Esophagus squamous epithelium (tissue), 5 donors: ENCODE results near the gene NAB1. TPM values are rescaled to one million over a fixed set of nuclear protein-coding genes. Genes with fewer than 3 reads are reported as not detected.
A peak's percentile ranks its signal among the peaks of the same experiment; 100 is the strongest.

ENCODE experiments used
- DNase-seq: peaks from one replicate; lab custom pipeline; 2025; lab: John Stamatoyannopoulos, UW
- H3K27ac ChIP-seq, 4 donors: fragments of 200-600 bp; sonication (generic); one replicate each; pipeline ENCODE4 v1.5.1; 2016 to 2019; ENCODE audit warnings: mild to moderate bottlenecking in 1 of 4
- H3K27me3 ChIP-seq, 4 donors: fragments of 200-600 bp; sonication (generic); 1 replicate in 3 of 4; 2 replicates in 1 of 4; pipeline versions ENCODE4 v1.5.1 to v1.6.0; 2017 to 2021; ENCODE audit warnings: antibody characterized with exemption in 1 of 4
- H3K36me3 ChIP-seq, 3 donors: fragments of 200-600 bp; sonication (generic); one replicate each; pipeline ENCODE4 v1.5.1; 2016 to 2019
- H3K4me1 ChIP-seq, 3 donors: fragments of 200-600 bp; sonication (generic); one replicate each; pipeline ENCODE4 v1.5.1; 2017 to 2019
- H3K4me3 ChIP-seq, 4 donors: fragments of 200-600 bp; sonication (generic); 1 replicate in 3 of 4; 2 replicates in 1 of 4; pipeline ENCODE4 v1.5.1; 2016 to 2019; ENCODE audit warnings: mild to moderate bottlenecking in 2 of 4, moderate library complexity in 1 of 4
- H3K9me3 ChIP-seq, 3 donors: fragments of 200-600 bp; sonication (generic); one replicate each; pipeline ENCODE4 v1.5.1; 2016 to 2019
- POLR2A ChIP-seq, 4 donors: fragments of 450-650 bp; IDR thresholded peaks; one replicate each; pipeline ENCODE4 v1.6.1; 2017; ENCODE audit warnings: antibody characterized with exemption in 4 of 4, mild to moderate bottlenecking in 4 of 4, moderate library complexity in 3 of 4
- WGBS, 2 donors: methylation state at CpG; one replicate each; pipeline ENCODE4 v1.1.5; 2018; 5-methylcytosine and 5-hydroxymethylcytosine counted together
- intact Hi-C: fragments of 100-400 bp; cut with DNase I; formaldehyde crosslinking; loops from one replicate; pipeline ENCODE4 v1.15.0; 2022
- total RNA-seq, 4 donors: library from RNA; depleted of rRNA; stranded (reverse); fragments of >200 nt; gene quantifications; one replicate each; pipeline ENCODE4 v1.1.0, GENCODE V29; 2016
- TF ChIP-seq, protein P1 (sequence below), 6 experiments: fragments of 450-650 bp in 4 of 6; fragments of 200-600 bp in 2 of 6; sonication (generic) in 2 of 6; IDR thresholded peaks; one replicate each; pipeline ENCODE4 v1.5.1; 2016 to 2019; ENCODE audit warnings: antibody characterized with exemption in 6 of 6, mild to moderate bottlenecking in 4 of 6, moderate library complexity in 4 of 6
- donor health status: DM: yes; HTN: yes; CAD: no.

NAB1 gene
- total RNA-seq, 4 donors from 2014 or later, result 36.7 to 69.8 (median 67.7) TPM

- Histone ChIP-seq H3K4me1 (peaks cover 0 to 86% (median 49%) of the 10 kb centered on the region in 3 donors), H3K27me3 (no peaks in the 10 kb centered on the region), H3K36me3 (peaks cover 0 to 15% (median 0%) of the 10 kb centered on the region in 3 donors), H3K4me3 (no peak overlapping the region), H3K9me3 (no peaks in the 10 kb centered on the region), H3K27ac (peak overlapping the region in 1 of 4 donors; percentile 18)
- no peak for DNase-seq
- TF ChIP-seq, protein P1, sequence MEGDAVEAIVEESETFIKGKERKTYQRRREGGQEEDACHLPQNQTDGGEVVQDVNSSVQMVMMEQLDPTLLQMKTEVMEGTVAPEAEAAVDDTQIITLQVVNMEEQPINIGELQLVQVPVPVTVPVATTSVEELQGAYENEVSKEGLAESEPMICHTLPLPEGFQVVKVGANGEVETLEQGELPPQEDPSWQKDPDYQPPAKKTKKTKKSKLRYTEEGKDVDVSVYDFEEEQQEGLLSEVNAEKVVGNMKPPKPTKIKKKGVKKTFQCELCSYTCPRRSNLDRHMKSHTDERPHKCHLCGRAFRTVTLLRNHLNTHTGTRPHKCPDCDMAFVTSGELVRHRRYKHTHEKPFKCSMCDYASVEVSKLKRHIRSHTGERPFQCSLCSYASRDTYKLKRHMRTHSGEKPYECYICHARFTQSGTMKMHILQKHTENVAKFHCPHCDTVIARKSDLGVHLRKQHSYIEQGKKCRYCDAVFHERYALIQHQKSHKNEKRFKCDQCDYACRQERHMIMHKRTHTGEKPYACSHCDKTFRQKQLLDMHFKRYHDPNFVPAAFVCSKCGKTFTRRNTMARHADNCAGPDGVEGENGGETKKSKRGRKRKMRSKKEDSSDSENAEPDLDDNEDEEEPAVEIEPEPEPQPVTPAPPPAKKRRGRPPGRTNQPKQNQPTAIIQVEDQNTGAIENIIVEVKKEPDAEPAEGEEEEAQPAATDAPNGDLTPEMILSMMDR (IDR thresholded peaks at IDR 0.05), result no peak
- TF ChIP-seq POLR2A (IDR thresholded peaks at IDR 0.05), result no peak
- intact Hi-C loops, result no loop called here
- WGBS, 2 donors, result 72 to 74% methylated on average over 3 of the region's 3 CpGs
These were observed 6.7 kb downstream of the NAB1 start for GRCh38 chr2:190655570-190655969.

GRCh38 chr2:190656301-190656700 is 7.4 kb downstream of the NAB1 start:
- intact Hi-C loops, result no loop called here
- H3K9me3 ChIP-seq, result no peaks in the 10 kb centered on the region
- DNase-seq, result no peak
- 48 to 53% methylated on average over 2 of the region's 2 CpGs for WGBS, 2 donors
- H3K36me3 ChIP-seq, result peaks cover 0 to 22% (median 0%) of the 10 kb centered on the region in 3 donors
- peaks cover 0 to 86% (median 42%) of the 10 kb centered on the region in 3 donors for H3K4me1 ChIP-seq
- H3K27ac ChIP-seq, result no peak overlapping the region
- no peaks in the 10 kb centered on the region for H3K27me3 ChIP-seq
- TF ChIP-seq, protein P1 (IDR thresholded peaks at IDR 0.05), result no peak
- no peak for TF ChIP-seq POLR2A (IDR thresholded peaks at IDR 0.05)
- no peak overlapping the region for H3K4me3 ChIP-seq

- H3K27ac ChIP-seq, result no peak overlapping the region
- no peaks in the 10 kb centered on the region for H3K9me3 ChIP-seq
- no peak for TF ChIP-seq POLR2A (IDR thresholded peaks at IDR 0.05)
- TF ChIP-seq, protein P1 (IDR thresholded peaks at IDR 0.05), result no peak
- intact Hi-C loops, result no loop called here
- DNase-seq, result no peak
- H3K27me3 ChIP-seq, result no peaks in the 10 kb centered on the region
- 66 to 74% methylated on average over 4 of the region's 4 CpGs for WGBS, 2 donors
- no peak overlapping the region for H3K4me3 ChIP-seq
- peaks cover 0 to 22% (median 0%) of the 10 kb centered on the region in 3 donors for H3K36me3 ChIP-seq
- peaks cover 0 to 86% (median 31%) of the 10 kb centered on the region in 3 donors for H3K4me1 ChIP-seq
These were observed 8.8 kb downstream of the NAB1 start for GRCh38 chr2:190657474-190658255.

- no peak overlapping the region for H3K4me3 ChIP-seq
- no peak for TF ChIP-seq POLR2A (IDR thresholded peaks at IDR 0.05)
- TF ChIP-seq, protein P1 (IDR thresholded peaks at IDR 0.05), result no peak
- H3K27me3 ChIP-seq, result no peaks in the 10 kb centered on the region
- H3K9me3 ChIP-seq, result no peaks in the 10 kb centered on the region
- H3K27ac ChIP-seq, result no peak overlapping the region
- DNase-seq, result no peak
- intact Hi-C loops, result no loop called here
- peaks cover 0 to 26% (median 0%) of the 10 kb centered on the region in 3 donors for H3K36me3 ChIP-seq
- WGBS, 2 donors, result 94% methylated on average over 8 of the region's 8 CpGs
- H3K4me1 ChIP-seq, result peaks cover 0 to 79% (median 22%) of the 10 kb centered on the region in 3 donors
These were observed 10.7 kb downstream of the NAB1 start for GRCh38 chr2:190659553-190659952.

DNA sequence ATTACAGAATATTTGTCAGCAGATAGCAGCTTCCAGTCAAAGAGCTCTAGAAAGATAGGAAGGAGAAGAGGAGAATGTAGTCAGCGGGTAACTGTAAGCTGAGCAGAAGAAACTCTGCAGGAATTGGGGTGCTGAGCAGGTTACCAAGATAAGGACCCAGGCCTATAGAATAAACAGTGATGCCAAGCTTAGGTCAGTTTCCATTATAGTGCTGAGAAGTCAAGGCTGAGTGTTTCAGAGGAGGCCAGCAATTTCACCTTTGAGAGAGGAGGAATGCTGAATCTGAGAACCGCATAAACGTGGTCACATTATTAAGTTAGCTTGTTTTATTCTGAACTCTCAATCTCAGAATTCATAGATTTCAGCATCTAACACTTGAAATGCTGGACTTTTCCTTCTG is 13.9 kb downstream of the NAB1 start:
- Histone ChIP-seq H3K9me3 (no peaks in the 10 kb centered on the region), H3K36me3 (peaks cover 0 to 40% (median 0%) of the 10 kb centered on the region in 3 donors), H3K27me3 (no peaks in the 10 kb centered on the region), H3K4me3 (no peak overlapping the region), H3K4me1 (peaks cover 0 to 56% (median 8%) of the 10 kb centered on the region in 3 donors), H3K27ac (no peak overlapping the region)
- 67 to 75% methylated on average over 3 of the region's 3 CpGs for WGBS, 2 donors
- DNase-seq, result no peak
- intact Hi-C loops, result no loop called here
- TF ChIP-seq POLR2A (IDR thresholded peaks at IDR 0.05), result no peak
- TF ChIP-seq, protein P1 (IDR thresholded peaks at IDR 0.05), result no peak
